NCI-H1105 (cell line): Measurements from ENCODE around the gene ATXN1.
A peak's percentile ranks its signal among the peaks of the same experiment; 100 is the strongest.

Experiments
- DNase-seq: peaks from one replicate; lab custom pipeline; 2025; lab: John Stamatoyannopoulos, UW

The ATXN1 gene

DNA sequence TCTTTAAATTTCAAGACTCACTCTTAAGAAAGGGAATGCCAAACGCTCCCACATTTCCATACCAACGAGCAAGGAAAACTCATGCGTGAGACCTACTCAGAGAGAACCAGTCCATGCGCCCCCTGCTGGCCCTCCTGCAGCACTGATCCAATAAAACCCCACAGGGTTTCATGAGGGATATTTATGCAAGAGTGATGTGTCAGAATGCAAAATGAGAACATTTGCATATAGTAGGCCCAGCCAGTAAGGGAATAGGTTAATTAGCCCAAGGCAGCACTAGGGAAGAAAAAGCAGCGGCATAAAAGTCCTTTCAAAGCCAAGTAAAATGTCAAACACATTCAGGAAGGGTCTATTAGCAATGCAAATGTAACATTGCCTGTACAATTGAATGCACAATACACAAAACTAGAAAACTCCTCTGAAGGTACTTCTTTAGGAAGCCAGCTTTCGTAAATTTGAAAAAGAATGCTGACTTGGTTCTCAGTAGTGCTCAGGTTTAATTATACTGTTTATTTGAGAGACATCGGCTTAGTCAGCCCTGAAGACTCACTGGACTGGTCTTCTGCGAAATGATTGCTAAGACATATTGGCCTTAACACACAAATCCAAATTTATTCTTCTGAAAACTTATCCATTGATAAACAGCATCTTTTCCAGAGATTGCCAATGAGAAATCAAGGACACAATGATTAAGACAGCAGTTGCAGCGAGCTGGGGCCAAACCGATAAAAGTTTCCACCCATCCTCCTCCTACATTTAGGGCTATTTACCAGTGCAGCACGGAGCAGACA is 429.7 kb downstream of the ATXN1 start:
- peak; percentile 60 for DNase-seq

DNA sequence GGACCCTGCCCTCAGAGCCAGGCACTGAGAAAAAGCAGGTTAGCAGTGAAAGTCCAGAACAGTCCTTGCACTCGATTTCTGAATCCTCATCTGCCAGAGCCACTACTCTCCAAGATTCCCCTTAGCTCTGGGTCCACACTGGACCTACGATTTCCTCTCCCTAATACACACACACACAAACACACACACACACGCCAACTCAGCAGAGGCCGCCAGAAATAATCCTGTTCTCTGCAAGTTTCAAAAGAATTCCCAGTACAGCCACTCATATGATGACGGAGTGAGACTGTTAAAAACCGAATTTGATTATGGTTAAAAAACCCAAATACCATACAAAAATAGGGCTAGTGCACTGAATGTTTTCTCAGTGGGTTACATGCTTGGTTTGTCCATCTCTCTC is 432.0 kb downstream of the ATXN1 start:
- DNase-seq = no peak

DNA sequence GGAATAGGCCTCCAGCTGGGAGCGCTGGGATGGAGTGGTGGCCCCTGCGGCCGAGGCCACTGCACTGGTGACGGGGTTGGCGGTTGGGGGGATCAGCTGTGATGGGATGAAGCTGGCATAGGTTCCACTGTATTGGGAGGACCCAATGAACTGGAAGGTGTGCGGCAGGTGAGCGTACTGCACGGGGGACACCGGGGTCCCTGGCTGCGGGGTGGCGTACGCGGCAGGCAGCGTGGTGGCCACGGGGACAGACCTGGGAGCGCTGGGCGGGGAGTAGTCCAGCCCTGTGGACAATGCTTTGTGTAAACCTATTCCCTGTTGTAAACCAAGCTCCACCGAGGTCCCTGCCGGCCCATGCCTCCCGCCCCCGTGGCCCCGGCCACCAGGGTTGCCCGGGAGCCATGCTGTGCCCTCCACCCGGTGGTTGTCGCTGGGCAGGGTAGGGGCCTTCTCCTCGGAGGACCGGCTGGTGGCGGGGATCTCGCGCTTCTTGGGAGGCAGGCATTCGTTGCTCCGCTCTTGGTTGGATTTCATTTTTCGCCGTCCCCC is 433.4 kb downstream of the ATXN1 start:
- DNase-seq = no peak

DNA sequence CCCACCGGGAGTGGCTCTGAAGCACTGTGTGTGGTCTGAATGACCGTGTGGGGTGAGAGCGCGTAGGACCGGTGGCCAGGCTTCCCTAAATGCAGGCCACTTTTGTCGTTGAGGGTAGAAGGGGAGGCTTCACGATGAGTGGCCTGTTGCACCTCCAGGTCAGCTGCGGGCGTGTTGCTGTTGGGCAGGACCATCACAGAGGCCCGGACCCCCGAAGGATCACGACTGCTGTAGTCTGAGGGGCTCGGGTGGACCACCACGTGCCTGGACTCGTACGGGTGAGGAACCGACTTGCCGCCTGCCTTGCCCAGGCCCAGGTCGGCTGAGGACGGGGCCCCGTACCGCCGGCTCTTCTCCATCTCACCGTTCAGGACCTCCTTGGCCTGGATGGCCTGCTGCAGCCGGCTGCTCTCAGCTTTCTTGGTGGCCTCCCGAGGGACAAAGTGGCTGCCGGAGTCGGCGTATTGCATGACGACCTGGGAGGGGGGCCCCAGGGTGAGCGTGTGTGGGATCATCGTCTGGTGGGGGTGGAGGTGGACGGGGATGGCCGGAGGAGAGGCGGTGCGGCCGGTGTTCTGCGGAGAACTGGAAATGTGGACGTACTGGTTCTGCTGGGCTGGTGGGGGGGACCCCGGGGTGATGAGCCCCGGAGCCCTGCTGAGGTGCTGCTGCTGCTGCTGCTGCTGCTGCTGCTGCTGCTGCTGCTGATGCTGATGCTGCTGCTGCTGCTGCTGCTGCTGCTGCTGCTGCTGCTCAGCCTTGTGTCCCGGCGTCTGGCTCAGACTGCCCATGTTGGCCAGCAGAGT is 434.1 kb downstream of the ATXN1 start:
- DNase-seq = no peak

DNA sequence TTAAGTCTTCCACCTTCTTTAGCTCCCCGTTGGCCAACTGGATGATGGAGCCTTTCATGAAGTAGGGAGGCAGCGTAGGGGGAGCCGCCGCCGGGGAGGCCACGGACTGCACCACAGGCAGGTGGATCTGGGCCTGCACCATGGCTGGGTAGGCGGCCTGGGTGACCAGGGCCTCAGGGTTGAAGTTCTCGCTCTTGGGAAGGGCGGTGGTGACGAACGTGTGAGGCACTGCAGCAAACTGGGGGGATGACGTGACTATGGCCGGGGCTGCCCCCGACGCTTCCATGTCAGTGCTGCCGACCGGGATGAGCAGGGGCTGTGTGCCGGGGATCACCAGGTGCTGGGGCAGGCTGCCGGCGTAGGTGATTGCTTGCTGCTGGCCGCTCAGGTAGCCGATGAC is 434.7 kb downstream of the ATXN1 start:
- no peak for DNase-seq

DNA sequence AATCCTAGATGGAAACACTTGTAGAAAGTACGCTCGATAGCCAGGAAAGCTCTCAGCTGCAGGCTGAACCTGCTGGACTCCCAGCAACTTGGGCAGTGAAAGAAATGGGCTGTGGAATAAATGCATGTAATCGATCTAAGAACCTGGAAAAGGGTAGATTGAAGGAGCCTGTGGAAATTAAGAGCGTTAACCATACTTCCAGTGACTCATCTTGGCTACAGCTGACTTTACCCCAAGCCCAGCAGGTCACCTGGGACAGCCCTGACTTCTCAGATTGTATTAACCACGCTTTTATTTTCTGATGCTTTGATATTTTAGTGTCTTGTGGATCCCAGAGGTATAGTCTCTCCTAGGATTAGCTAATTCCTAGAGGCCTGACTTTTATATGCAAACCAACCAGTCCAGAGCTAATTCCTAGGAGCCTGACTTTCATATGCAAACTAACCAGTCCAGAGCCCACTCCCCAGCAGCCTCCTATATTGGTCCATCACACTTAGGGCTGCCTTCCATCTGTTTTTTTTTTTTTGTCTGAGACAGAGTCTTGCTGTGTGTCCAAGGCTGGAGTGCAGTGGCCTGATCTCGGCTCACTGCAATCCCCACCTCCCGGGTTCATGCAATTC is 436.5 kb downstream of the ATXN1 start:
- DNase-seq = no peak

DNA sequence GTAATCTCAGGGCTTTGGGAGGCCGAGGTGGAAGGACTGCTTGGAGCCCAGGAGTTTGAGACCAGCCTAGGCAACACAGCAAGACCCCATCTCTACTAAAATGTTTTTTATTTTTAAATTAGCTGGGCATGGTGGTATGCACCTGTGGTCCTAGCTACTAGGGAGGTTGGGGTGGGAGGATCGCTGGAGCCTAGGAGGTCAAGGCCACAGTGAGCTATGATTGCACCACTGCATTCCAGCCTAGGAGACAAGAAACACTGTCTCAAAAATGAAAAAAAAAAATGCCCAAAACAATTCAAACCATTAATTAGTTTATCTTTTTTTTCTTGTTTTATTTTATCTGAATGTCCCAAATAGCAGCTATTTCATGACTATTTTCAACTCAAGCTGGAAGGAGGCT is 437.1 kb downstream of the ATXN1 start:
- no peak for DNase-seq

DNA sequence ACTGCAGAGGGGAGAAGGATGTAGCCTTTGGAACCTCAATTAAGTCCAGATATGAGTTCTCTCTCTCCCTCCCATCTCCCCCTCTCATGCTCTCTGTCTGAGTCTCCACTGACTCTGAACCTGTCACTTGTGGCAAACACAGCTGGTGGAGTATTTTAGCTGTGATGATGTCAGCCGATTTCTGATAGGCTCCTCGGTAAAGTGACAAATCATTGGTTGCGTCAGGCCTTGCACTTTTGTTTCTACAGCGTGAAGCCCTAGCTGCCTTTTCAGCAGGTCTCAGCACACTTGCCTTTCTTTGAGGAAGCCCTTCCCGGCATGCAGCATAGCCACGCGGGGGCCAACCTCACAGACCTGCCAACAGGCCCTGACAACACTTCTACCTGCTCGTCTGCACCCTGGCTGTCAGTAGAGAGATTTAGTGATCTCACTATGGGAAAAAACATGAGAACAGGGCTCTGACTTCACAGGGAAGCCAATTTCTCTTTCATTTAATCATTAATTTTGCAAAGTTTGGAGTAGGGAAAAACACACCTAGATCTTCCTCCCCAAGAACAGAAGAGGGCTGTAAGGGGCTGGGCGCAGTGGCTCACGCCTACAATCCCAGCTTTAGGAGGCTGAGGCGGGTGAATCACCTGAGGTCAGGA is 438.5 kb downstream of the ATXN1 start:
- no peak for DNase-seq

DNA sequence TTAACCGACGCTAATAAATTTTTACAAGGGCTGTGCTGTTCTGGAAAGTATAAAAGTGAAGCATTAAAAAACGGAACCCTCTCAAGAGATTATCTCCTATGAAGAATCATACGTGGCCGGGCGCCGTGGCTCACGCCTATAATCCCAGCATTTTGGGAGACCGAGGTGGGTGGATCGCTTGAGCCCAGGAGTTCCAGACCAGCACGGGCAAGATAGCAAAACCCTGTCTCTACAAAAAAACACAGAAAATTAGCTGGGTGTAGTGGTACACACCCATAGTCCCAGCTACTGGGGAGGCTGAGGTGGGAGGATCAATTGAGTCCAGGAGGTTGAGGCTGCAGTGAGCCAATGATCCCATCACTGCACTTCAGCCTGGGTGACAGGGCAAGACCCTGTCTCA is 439.4 kb downstream of the ATXN1 start:
- DNase-seq = no peak

DNA sequence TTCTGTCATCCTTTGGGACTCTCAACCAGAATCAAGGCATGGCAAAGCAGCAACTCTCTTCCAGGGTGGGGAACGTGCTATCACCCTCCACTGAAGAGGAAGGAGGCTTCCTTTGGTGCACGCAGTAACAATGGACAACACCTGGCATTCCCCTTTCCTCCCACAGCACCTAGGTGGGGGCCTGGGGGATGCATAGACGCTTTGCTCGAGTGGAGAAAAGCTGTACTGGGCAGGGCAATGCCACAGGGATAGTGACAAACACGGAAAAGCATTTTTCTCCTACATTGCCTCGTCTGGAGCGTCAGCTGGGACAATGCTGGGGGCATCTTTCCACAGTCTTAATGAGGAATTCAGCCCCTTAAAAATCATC is 439.9 kb downstream of the ATXN1 start:
- no peak for DNase-seq

DNA sequence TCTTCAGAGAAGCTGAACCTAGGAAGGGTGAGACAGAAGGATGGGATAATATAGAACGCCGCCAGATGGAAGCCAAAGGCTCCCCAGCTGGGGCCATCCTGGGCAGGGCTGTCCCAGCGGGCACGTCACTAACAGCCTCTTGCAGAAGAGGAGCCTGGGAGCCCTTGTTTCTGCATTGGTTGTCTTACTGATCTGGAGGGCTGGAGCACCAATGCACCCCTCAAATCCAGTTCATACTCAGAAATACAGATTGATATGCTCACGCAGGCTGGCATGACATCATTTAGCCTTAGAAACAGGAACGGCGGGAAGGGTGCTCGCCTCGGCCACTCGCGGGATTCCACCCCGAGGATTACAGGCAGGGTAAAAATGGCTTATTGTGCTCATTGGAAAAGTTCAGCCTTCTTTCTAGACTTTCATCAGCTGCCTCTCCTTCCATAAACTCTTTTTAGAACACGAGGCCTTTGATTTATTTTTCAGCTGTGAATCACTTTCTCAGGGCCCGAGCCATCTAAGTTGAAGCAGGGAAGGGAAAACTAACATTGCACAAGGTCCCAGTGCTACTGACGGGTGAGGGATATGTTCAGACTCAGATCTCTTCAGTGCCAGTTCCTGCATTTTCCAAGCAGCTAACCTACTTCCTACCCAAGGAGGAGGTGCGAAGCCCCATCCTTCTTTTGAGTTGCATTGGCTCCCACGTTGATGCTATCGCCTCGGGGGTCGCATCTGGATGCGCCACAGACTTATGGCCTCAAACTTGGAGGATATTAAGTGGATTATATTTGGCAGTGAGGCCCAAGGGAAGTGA is 440.5 kb downstream of the ATXN1 start:
- DNase-seq = no peak

DNA sequence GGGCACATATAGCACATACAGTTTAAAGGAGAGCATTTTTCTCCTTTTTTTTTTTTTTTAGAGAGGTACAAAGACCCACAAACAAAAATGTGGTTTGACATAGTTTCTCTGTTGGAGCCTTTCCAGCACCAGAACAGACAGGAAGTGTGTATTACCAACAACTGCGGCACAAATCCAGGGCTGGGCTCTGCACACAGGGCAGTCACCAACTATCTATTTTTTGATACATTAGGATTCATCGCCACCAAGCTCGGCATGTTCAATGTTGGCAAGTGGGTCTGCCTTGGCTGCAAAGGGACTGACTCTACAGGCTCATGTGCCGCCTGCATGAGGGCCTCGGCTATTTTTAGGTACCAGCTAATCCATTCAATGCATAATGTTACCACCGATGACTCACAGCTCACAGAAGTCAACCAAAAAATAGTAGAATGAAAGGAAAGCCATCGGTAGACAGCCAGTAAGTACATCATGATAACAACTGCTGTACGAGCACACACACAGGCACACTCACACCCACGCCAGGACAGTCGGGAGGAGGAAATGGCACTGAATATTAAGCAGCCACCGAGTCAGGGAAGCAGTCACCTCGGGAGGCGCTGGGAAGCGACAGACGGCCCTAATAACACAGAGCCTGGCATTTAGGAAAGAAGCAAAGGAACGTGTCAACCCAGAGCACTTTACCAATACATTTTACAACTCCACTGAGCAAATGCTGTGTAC is 441.3 kb downstream of the ATXN1 start:
- DNase-seq = no peak

DNA sequence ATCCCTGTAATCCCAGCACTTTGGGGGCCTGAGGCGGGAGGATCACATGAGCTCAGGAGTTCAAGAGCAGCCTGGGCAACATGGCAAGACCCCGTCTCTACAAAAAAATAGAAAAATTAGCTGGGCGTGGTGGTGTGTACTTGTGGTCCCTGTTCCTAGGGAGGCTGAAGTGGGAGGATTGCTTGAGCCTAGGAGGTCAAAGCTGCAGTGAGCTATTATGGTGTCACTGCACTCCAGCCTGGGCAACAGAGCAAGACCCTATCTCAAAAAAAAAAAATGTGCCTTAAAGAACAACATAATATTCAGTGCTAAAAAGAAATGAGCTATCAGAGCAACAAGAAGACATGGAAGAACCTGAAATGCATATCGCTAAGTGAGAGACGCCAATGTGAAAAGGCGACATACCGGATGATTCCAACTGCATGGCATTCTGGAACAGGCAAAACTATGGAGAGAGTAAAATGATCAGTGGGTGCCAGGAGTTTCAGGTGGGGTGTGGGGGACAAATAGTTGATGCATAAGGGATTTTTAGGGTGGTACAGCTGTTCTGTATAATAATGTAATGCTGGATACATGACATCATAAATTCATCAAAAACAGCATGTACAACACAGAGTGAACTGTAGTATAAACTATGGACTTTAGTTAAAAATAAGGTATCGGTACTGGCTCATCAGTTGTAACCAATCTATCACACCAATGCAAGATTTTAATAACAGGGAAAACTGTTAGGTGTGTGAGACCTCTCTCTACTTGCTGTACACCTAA is 442.1 kb downstream of the ATXN1 start:
- no peak for DNase-seq

DNA sequence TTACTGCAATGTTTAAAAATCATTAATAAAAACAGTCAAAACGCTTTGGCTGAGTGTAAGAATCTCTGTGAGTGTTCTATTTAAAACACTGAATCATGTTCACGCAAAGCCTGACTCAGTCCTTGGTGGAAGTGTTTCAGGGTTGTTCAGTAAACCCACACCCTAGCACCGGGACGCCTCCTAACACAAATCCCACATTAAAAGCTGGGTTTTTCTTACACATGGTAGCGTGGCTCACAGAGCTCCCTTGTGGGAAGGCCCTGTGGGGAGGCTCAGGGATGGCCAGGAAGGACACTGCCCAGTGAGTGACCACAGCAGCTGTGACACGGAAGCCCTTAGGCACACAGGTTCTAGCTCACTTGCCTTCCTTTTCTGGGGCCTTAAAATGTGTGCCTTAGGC is 442.7 kb downstream of the ATXN1 start:
- no peak for DNase-seq

DNA sequence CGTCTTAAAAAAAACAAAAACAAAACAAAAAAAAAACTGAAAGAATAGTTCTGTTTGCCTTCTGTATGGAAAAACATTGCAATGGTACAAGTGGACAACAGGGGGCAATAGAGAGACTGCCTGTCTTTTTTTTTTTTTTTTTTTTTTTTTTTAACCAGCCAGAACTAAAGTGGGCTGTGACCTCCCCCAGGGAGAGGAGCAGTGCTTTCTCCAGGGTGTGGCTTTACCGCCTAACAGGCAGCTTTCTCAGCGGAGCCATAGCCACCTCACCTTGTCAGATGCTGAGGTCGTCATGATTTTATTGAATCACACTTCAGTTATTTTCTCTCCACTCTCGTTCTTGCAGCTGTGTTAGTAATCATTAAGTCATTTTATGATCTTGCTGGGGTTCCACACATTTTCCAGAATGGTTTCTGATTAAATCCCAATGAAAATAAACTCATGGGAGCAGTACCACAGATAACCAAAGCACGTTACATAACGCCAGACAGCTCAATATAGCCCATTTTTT is 444.5 kb downstream of the ATXN1 start:
- DNase-seq = no peak

DNA sequence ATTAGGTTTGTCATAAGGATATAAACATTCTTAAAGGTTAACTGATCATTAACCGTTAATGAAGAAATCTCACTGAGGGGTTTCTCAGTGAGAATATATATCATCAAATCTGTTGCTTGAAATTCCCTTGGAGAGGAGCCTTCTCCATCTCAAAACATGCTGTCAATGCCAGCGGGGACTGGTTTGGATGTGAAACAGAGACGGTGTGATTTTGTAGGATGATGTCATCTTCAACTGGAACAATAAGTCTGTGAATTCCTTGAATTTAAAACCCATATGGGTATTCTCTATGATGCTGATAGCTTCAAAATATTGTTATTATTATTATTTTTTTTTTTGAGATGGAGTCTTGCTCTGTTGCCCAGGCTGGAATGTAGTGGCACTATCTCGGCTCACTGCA is 447.0 kb downstream of the ATXN1 start:
- no peak for DNase-seq

DNA sequence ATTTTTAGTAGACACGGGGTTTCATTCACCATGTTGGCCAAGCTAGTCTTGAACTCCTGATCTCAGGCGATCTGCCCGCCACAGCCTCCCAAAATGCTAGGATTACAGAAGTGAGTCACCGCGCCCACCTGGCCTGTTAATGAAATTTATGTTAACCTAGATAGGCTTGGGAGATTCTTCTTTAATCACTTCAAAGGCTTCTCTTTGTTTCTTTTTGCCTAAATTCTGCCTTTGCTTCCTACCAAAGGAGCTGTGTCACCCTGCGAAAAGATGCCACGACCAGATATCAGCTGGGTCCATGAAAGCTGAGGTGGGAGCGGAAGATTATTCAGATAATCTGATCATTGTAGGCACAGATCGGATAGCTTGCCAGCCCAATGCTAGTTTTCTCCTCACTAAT is 447.5 kb downstream of the ATXN1 start:
- no peak for DNase-seq

DNA sequence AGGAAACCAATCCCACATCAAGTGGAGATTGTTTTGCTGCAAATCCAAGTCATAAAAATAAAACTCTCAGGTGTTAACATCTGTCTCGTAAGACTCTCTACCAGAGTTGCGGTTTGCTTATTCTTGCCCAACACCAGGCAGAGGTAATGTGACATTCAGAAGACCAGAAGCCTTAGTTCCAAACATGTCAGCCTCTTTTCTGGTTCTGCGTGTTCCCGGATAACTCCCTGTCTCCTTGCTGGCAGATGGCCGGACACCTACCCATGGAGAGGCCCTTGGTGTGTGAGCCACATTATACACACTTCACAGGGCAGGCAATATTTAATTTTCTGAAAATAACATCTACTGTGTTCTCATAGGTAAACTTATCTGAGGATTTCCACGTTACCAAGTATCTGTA is 449.5 kb downstream of the ATXN1 start:
- DNase-seq = no peak

DNA sequence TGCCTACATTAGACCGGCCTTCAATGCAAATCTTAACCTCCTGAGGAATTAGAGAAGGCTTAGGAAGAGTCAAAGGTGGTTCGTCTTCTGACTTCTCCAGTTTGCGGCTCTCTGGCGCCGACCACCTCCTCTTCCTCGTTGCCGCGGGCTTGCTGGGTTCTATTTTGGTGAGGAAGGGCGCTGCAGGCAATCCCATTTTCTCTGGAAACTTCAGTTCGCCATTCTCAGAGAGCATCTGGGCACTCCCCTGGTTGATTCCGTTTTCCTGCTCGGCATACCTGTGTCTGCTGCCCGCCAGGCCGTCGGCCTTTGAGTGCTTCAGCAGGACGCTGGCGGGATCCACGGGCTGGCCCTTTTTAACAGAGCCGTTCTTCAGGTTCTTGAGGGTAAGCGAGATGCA is 454.9 kb downstream of the ATXN1 start:
- no peak for DNase-seq

DNA sequence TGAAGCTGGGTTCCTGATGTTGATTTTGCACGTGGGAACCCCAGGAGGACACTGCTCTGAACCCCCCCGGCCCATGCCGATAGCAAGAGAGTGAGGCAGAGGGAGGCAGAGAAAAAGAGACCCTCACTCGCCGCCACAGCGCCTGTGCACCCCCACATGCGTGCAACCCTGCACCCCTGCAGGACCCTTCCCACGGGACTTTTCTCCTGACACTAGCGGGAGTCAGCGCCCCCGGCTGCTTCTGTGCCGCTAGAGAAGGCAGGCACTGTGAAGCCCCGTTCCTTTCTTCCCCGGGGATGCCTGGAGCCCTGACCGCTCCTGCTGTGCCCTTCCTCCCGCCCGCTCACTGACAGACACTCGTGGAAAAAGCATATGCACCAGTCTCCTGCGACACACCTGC is 455.5 kb downstream of the ATXN1 start:
- no peak for DNase-seq
